22Rv1 (cell line): ENCODE results near the gene DEPDC1B.

Experiments used
- ZFX ChIP-seq: fragments of 450-650 bp; IDR thresholded peaks from 2 replicates; pipeline ENCODE4 v1.6.1; 2017; ENCODE audit warnings: antibody characterized with exemption, borderline replicate concordance
- TF ChIP-seq, protein P1 (sequence below): fragments of 450-650 bp; IDR thresholded peaks from 2 replicates; pipeline ENCODE4 v1.5.1; 2017; ENCODE audit warnings: mild to moderate bottlenecking

DNA sequence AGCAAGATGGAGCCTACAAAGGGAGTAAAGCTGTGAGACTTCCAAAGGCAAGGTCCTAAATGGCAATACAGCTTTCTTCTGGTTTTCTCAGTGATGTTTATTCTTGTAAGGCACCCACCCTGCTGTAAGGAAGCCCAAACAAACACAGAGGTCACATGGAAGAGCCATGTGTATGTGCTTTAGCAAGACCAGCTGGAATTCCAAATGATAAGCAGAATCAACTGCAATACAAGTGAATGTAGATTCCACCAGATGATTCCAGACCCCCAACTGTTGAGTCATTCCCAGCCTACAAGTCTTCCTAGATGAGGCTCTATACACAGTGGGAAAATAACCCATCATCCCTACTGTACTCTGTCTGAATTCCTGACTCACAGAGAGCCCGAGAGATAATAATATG, 122.8 kb downstream of the DEPDC1B start:
- TF ChIP-seq, protein P1, sequence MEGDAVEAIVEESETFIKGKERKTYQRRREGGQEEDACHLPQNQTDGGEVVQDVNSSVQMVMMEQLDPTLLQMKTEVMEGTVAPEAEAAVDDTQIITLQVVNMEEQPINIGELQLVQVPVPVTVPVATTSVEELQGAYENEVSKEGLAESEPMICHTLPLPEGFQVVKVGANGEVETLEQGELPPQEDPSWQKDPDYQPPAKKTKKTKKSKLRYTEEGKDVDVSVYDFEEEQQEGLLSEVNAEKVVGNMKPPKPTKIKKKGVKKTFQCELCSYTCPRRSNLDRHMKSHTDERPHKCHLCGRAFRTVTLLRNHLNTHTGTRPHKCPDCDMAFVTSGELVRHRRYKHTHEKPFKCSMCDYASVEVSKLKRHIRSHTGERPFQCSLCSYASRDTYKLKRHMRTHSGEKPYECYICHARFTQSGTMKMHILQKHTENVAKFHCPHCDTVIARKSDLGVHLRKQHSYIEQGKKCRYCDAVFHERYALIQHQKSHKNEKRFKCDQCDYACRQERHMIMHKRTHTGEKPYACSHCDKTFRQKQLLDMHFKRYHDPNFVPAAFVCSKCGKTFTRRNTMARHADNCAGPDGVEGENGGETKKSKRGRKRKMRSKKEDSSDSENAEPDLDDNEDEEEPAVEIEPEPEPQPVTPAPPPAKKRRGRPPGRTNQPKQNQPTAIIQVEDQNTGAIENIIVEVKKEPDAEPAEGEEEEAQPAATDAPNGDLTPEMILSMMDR: no peak
- no peak for TF ChIP-seq ZFX
